ENCODE data around the gene ANKRD11.

DNA sequence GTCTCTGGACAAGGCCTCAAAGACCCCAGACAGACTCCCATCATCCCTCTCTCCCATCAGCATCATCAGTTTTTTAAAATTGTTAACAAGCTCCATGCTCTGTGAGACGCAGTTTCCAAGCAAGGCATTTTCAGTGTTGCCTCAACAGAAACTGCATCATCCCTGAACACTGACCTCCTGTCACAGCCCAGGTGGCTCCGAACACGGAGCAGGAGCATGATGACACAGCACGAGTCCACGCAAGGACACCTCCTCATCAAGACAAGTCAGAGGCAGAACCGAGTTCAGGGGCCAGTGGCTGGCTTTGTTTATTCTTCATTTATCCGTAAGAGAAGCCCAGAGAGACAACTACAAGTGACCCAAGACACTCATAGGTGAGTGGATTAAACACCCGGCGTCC is 91.4 kb downstream of the ANKRD11 start:
- no peak for TF ChIP-seq MYC (IDR thresholded peaks at IDR 0.05; ENCODE audit: low read depth, low read length)
- no peak for TF ChIP-seq POLR2A (IDR thresholded peaks at IDR 0.05; ENCODE audit: low read depth, low read length)
